ENCODE data around the gene PAX5.

PAX5 gene

GRCh38 chr9:37025823-37026112, 8.3 kb downstream of the PAX5 start:
- no peaks in the 10 kb centered on the region; the same call in 1 of the 2 replicates for H4K20me1 ChIP-seq (ENCODE audit: insufficient read depth, low read length)
- TF ChIP-seq, protein P1, sequence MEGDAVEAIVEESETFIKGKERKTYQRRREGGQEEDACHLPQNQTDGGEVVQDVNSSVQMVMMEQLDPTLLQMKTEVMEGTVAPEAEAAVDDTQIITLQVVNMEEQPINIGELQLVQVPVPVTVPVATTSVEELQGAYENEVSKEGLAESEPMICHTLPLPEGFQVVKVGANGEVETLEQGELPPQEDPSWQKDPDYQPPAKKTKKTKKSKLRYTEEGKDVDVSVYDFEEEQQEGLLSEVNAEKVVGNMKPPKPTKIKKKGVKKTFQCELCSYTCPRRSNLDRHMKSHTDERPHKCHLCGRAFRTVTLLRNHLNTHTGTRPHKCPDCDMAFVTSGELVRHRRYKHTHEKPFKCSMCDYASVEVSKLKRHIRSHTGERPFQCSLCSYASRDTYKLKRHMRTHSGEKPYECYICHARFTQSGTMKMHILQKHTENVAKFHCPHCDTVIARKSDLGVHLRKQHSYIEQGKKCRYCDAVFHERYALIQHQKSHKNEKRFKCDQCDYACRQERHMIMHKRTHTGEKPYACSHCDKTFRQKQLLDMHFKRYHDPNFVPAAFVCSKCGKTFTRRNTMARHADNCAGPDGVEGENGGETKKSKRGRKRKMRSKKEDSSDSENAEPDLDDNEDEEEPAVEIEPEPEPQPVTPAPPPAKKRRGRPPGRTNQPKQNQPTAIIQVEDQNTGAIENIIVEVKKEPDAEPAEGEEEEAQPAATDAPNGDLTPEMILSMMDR (IDR thresholded peaks at IDR 0.05; ENCODE audit: borderline replicate concordance, extremely low read depth, low read length, poor library complexity, severe bottlenecking) = no peak
- TF ChIP-seq EZH2 (IDR thresholded peaks at IDR 0.05; ENCODE audit: borderline replicate concordance, low read depth, low read length, severe bottlenecking) = no peak
- DNase-seq (no peak), ATAC-seq (ENCODE audit: insufficient read depth, low read depth) (no peak)
- H3K9me3 ChIP-seq (ENCODE audit: insufficient read depth, low read length, severe bottlenecking) = no peaks in the 10 kb centered on the region
- H3K27me3 ChIP-seq (ENCODE audit: insufficient read depth, low read length, poor library complexity) = peaks cover 5% of the 10 kb centered on the region
- H3K9ac ChIP-seq (ENCODE audit: low read depth, low read length) = no peak overlapping the region
- H3K79me2 ChIP-seq (ENCODE audit: insufficient read depth, low read length) = no peaks in the 10 kb centered on the region
- H2AFZ ChIP-seq (ENCODE audit: low read depth, low read length) = no peak overlapping the region
- no peak overlapping the region for H3K4me2 ChIP-seq (ENCODE audit: insufficient read depth, low read length)
- H3K4me1 ChIP-seq (ENCODE audit: insufficient read depth, low read length) = no peaks in the 10 kb centered on the region
- no peaks in the 10 kb centered on the region for H3K36me3 ChIP-seq (ENCODE audit: insufficient read depth, low read length)
- no peak overlapping the region for H3K27ac ChIP-seq (ENCODE audit: low read length)
- no peak overlapping the region for H3K4me3 ChIP-seq (ENCODE audit: low read depth in 1 of 2, low read length in 2 of 2)

DNA sequence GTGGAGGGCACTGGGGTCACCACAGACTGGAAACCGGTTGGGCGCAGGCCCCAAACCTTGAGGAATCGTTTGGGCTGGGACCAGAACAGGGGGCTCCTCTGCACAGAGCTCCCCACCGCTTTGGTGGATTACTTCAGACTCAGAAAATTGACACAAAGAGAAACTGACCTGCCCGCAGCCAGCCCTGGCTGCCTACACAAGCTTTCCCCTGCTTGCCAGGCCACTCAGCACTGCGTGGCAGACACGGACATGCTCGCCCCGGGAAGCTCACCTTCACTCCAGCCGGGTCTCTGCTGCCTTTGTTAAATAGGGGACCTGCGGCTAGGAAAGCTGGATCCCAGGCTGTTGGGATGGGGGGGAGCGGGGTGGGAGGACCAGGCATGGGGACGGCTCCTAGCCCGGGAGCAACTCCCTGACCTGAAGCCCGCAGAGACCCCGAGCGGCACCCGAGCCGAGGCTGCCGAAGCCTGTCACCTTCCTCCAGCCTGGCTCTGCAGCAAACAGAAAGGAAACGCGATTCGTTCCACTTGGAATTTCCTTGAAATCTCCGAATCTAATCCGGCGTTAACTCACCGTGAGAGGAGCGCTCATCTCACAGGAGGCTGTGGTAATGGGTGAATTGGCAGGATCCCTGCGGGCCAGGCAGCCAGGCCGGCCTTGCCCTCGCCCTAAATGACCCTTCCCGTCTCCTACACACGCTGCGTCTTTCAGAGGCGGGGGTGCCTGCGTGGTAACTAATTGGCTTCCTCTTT, 8.8 kb downstream of the PAX5 start:
- Histone ChIP-seq H3K4me3 (ENCODE audit: low read depth in 1 of 2, low read length in 2 of 2) (no peak overlapping the region), H3K9ac (ENCODE audit: low read depth, low read length) (no peak overlapping the region), H3K27me3 (ENCODE audit: insufficient read depth, low read length, poor library complexity) (peaks cover 5% of the 10 kb centered on the region), H3K4me1 (ENCODE audit: insufficient read depth, low read length) (no peaks in the 10 kb centered on the region), H3K36me3 (ENCODE audit: insufficient read depth, low read length) (no peaks in the 10 kb centered on the region), H4K20me1 (ENCODE audit: insufficient read depth, low read length) (no peaks in the 10 kb centered on the region; the same call in 1 of the 2 replicates), H3K4me2 (ENCODE audit: insufficient read depth, low read length) (no peak overlapping the region), H3K79me2 (ENCODE audit: insufficient read depth, low read length) (no peaks in the 10 kb centered on the region), H3K27ac (ENCODE audit: low read length) (no peak overlapping the region), H2AFZ (ENCODE audit: low read depth, low read length) (no peak overlapping the region), H3K9me3 (ENCODE audit: insufficient read depth, low read length, severe bottlenecking) (no peaks in the 10 kb centered on the region)
- ATAC-seq (ENCODE audit: insufficient read depth, low read depth) = no peak
- no peak for DNase-seq
- TF ChIP-seq, protein P1 (IDR thresholded peaks at IDR 0.05; ENCODE audit: borderline replicate concordance, extremely low read depth, low read length, poor library complexity, severe bottlenecking) = no peak
- no peak for TF ChIP-seq EZH2 (IDR thresholded peaks at IDR 0.05; ENCODE audit: borderline replicate concordance, low read depth, low read length, severe bottlenecking)

DNA sequence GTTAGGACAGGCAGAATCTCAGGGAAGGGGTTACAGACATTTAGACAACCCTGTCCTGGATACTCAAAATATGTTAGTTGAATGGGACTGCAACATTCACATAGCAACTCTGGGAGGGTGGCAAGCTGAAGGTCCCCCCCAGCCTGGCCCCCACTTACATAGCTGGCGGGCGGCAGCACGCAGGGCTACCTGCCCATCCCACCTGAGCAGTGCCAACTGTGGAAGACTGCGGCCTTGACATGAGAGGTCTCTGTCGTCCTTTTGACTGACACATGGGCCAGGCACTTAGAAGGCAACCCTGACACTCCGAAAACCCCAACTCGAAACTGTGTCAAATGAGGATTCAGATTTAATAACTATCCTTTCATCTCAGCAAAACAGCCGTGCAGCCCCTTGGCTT, 16.5 kb downstream of the PAX5 start:
- Histone ChIP-seq H3K27ac (ENCODE audit: low read length) (no peak overlapping the region), H3K4me2 (ENCODE audit: insufficient read depth, low read length) (no peak overlapping the region), H3K4me1 (ENCODE audit: insufficient read depth, low read length) (no peaks in the 10 kb centered on the region), H3K9ac (ENCODE audit: low read depth, low read length) (no peak overlapping the region), H2AFZ (ENCODE audit: low read depth, low read length) (no peak overlapping the region), H3K36me3 (ENCODE audit: insufficient read depth, low read length) (no peaks in the 10 kb centered on the region), H3K4me3 (ENCODE audit: low read depth in 1 of 2, low read length in 2 of 2) (no peak overlapping the region), H4K20me1 (ENCODE audit: insufficient read depth, low read length) (no peaks in the 10 kb centered on the region), H3K79me2 (ENCODE audit: insufficient read depth, low read length) (no peaks in the 10 kb centered on the region), H3K27me3 (ENCODE audit: insufficient read depth, low read length, poor library complexity) (peaks cover 7% of the 10 kb centered on the region), H3K9me3 (ENCODE audit: insufficient read depth, low read length, severe bottlenecking) (no peaks in the 10 kb centered on the region)
- no peak for TF ChIP-seq EZH2 (IDR thresholded peaks at IDR 0.05; ENCODE audit: borderline replicate concordance, low read depth, low read length, severe bottlenecking)
- TF ChIP-seq, protein P1 (IDR thresholded peaks at IDR 0.05; ENCODE audit: borderline replicate concordance, extremely low read depth, low read length, poor library complexity, severe bottlenecking) = no peak
- ATAC-seq (ENCODE audit: insufficient read depth, low read depth) = no peak
- DNase-seq = no peak
